Measurements from ENCODE around the gene MEGF6. TPM values are rescaled to one million over a fixed set of nuclear protein-coding genes. Genes with fewer than 3 reads are reported as not detected.

MEGF6 gene
- total RNA-seq, 2 donors from 2014 or later: 67.3 to 82.5 TPM

DNA sequence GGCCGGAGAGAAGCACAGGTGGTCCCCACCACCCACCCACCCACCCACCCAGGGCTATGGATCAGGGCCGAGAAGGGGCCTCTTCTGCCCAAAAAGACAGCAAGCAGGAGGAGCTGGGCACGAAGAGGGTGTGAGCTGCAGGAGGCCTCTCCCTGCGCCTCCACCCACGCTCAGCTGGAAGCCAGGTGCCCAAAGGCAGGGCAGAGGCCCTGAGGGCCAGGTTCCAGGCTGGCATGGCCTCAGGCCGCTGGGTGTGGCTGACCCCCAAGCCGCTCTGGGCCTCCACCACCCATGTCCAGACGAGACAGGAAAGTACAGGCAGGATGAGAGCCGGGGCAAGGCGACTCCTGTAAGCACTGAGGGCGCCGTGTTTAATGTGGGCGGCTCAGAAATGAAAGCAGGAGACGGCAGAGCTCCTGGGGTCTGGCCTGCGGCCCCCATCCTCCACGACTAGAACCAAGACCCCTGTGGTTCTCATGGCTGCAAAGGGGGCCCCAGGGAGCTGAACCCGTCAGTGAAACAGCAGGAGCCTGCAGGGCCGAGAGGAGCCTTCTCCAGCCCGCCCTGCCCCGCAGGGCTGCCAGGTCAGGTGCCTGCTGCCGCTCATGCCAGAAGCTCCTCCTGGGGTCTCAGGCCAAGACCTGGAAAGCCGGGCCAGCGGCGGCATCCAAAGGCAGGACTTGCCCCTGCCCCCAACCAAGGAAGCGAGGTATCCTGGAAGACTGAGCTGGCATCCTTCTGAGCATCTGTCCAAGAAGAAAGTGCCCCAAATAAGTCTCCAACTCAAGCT lies 56.0 kb downstream of the MEGF6 start:
- no peak overlapping the region for H3K4me3 ChIP-seq
- no peaks in the 10 kb centered on the region for H3K27me3 ChIP-seq (replicated peaks; ENCODE audit: insufficient read depth)
- H3K4me1 ChIP-seq (replicated peaks): peaks cover 8% of the 10 kb centered on the region
- 76% methylated on average over 22 of the region's 25 CpGs for WGBS
- no peaks in the 10 kb centered on the region for H3K9me3 ChIP-seq
- intact Hi-C loops (cut with DNase I): no loop called here
- no peak overlapping the region for H3K27ac ChIP-seq
- no peak for DNase-seq (ENCODE audit: low spot score)
- H3K36me3 ChIP-seq: no peaks in the 10 kb centered on the region
- TF ChIP-seq POLR2AphosphoS5 (IDR thresholded peaks at IDR 0.05): no peak
- no peak for TF ChIP-seq POLR2A (IDR thresholded peaks at IDR 0.05)
- TF ChIP-seq CTCF (IDR thresholded peaks at IDR 0.05): no peak

- Histone ChIP-seq H3K27ac (peak overlapping the region; percentile 69 to 73), H3K4me3 (no peak overlapping the region), H3K27me3 (replicated peaks; ENCODE audit: insufficient read depth) (no peaks in the 10 kb centered on the region), H3K36me3 (no peaks in the 10 kb centered on the region), H3K9me3 (no peaks in the 10 kb centered on the region), H3K4me1 (replicated peaks) (peaks cover 8% of the 10 kb centered on the region)
- peak; percentile 43 for DNase-seq (ENCODE audit: low spot score)
- intact Hi-C loops (cut with DNase I): no loop called here
- WGBS: 34% methylated on average over 9 of the region's 11 CpGs
- TF ChIP-seq POLR2AphosphoS5 (IDR thresholded peaks at IDR 0.05) (no peak), POLR2A (IDR thresholded peaks at IDR 0.05) (no peak), CTCF (IDR thresholded peaks at IDR 0.05) (no peak)
Observed at GRCh38 chr1:3553940-3554223, 57.4 kb downstream of the MEGF6 start.

- TF ChIP-seq CTCF (IDR thresholded peaks at IDR 0.05) (peak in 2 of 4 experiments; percentile 35 to 44), POLR2AphosphoS5 (IDR thresholded peaks at IDR 0.05) (peak; percentile 88), POLR2A (IDR thresholded peaks at IDR 0.05) (no peak)
- Histone ChIP-seq H3K9me3 (no peaks in the 10 kb centered on the region), H3K4me1 (replicated peaks) (peaks cover 8% of the 10 kb centered on the region), H3K27ac (peak overlapping the region; percentile 69 to 73), H3K36me3 (no peaks in the 10 kb centered on the region), H3K27me3 (replicated peaks; ENCODE audit: insufficient read depth) (no peaks in the 10 kb centered on the region), H3K4me3 (no peak overlapping the region)
- DNase-seq (ENCODE audit: low spot score): peak; percentile 87
- intact Hi-C loops (cut with DNase I): no loop called here
- WGBS: 19% methylated on average over 27 of the region's 27 CpGs
Observed at GRCh38 chr1:3553166-3553939, 58.0 kb downstream of the MEGF6 start.

DNA sequence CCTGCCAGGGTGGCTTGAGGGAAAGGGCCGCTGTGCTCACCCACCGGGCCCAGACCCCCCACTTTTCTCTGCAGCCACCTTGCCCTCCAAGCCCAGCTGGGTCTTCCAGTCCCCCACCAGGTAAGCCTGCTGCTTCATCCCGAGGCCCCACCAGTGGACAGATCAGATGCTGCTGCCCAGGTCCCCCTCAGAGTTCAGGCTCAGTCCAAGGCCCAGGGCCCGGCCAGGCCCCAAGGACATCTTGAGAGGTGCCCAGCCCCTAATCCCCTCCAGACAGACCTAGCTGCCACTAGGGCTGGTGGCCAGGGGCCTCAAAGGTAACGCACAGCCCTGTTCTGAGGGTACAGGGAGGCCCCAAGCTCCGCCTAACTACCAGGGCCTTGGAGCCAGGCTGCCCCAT lies 58.6 kb downstream of the MEGF6 start:
- H3K27me3 ChIP-seq (replicated peaks; ENCODE audit: insufficient read depth): no peaks in the 10 kb centered on the region
- WGBS: 89% methylated on average over 6 of the region's 6 CpGs
- DNase-seq (ENCODE audit: low spot score): no peak
- no peaks in the 10 kb centered on the region for H3K36me3 ChIP-seq
- peaks cover 9% of the 10 kb centered on the region for H3K4me1 ChIP-seq (replicated peaks)
- H3K4me3 ChIP-seq: no peak overlapping the region
- H3K9me3 ChIP-seq: no peaks in the 10 kb centered on the region
- TF ChIP-seq POLR2A (IDR thresholded peaks at IDR 0.05): no peak
- TF ChIP-seq CTCF (IDR thresholded peaks at IDR 0.05): no peak
- TF ChIP-seq POLR2AphosphoS5 (IDR thresholded peaks at IDR 0.05): no peak
- intact Hi-C loops (cut with DNase I): no loop called here
- peak overlapping the region; percentile 69 to 73 for H3K27ac ChIP-seq
